NCI-H2227 treated with DMSO at 0.1 percent for 48 hours (cell line): ENCODE results near the gene BCAS3.
A peak's percentile ranks its signal among the peaks of the same experiment; 100 is the strongest.

ENCODE experiments used
- DNase-seq: peaks from one replicate; lab custom pipeline; 2025; lab: John Stamatoyannopoulos, UW

BCAS3 gene

GRCh38 chr17:60675997-60676396 lies 1.7 kb upstream of the BCAS3 start:
- no peak for DNase-seq

- DNase-seq = no peak
These were observed 818 bp upstream of the BCAS3 start for GRCh38 chr17:60676758-60677307.

GRCh38 chr17:60678118-60678444 lies 430 bp downstream of the BCAS3 start:
- DNase-seq = peak; percentile 43

GRCh38 chr17:60679287-60679686 lies 1.6 kb downstream of the BCAS3 start:
- DNase-seq = no peak

GRCh38 chr17:60680754-60681153 lies 3.1 kb downstream of the BCAS3 start:
- no peak for DNase-seq

GRCh38 chr17:60685437-60685836 lies 7.8 kb downstream of the BCAS3 start:
- DNase-seq = no peak

GRCh38 chr17:60695960-60696359 lies 18.3 kb downstream of the BCAS3 start:
- no peak for DNase-seq

GRCh38 chr17:60699090-60699489 lies 21.4 kb downstream of the BCAS3 start:
- no peak for DNase-seq

- DNase-seq = no peak
These were observed 26.5 kb downstream of the BCAS3 start for GRCh38 chr17:60704170-60704569.

GRCh38 chr17:60712675-60713074 lies 35.0 kb downstream of the BCAS3 start:
- no peak for DNase-seq

GRCh38 chr17:60713608-60714007 lies 36.0 kb downstream of the BCAS3 start:
- no peak for DNase-seq

GRCh38 chr17:60716766-60717165 lies 39.1 kb downstream of the BCAS3 start:
- DNase-seq = no peak

GRCh38 chr17:60717814-60718213 lies 40.2 kb downstream of the BCAS3 start:
- no peak for DNase-seq

GRCh38 chr17:60720763-60721531 lies 43.3 kb downstream of the BCAS3 start:
- peak; percentile 84 for DNase-seq

GRCh38 chr17:60724647-60725046 lies 47.0 kb downstream of the BCAS3 start:
- DNase-seq = no peak

GRCh38 chr17:60729854-60730253 lies 52.2 kb downstream of the BCAS3 start:
- no peak for DNase-seq

- no peak for DNase-seq
These were observed 52.6 kb downstream of the BCAS3 start for GRCh38 chr17:60730273-60730672.

- DNase-seq = no peak
These were observed 60.6 kb downstream of the BCAS3 start for GRCh38 chr17:60738287-60738686.

- no peak for DNase-seq
These were observed 62.9 kb downstream of the BCAS3 start for GRCh38 chr17:60740584-60740983.

- no peak for DNase-seq
These were observed 63.4 kb downstream of the BCAS3 start for GRCh38 chr17:60741031-60741430.

GRCh38 chr17:60743282-60743681 lies 65.6 kb downstream of the BCAS3 start:
- no peak for DNase-seq

- no peak for DNase-seq
These were observed 66.1 kb downstream of the BCAS3 start for GRCh38 chr17:60743799-60744198.

GRCh38 chr17:60744355-60744966 lies 66.8 kb downstream of the BCAS3 start:
- no peak for DNase-seq

- no peak for DNase-seq
These were observed 67.9 kb downstream of the BCAS3 start for GRCh38 chr17:60745544-60745943.
